ENCODE measurements around the gene SH2D4B. TPM values are rescaled to one million over a fixed set of nuclear protein-coding genes. Genes with fewer than 3 reads are reported as not detected.

Gene SH2D4B
- total and polyA plus RNA-seq, 2 of the 13 experiments (the other 11 are each of a cell fraction or from before 2014, with no cell fraction given) = not detected

DNA sequence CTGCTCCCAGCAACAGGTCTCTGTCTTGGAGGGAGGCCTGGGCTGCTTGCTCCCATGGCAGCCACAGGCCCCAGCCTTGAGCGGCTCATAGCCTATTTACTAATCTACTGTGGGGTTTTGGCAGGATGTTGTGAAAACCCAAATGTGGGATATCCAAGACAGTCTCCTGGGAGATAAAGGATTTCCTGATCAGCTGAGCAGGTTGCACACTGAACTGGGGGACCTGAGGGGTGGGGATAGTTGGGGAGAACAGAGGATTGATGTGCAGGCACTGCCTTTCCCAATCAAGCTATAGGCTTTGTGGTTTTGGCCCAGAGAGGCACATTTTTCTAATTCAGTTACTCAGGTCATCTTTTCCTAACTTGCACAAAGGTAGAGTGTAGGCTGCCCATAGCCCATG is 92.6 kb downstream of the SH2D4B start:
- intact Hi-C loops (cut with micrococcal nuclease; ENCODE audit: unreplicated experiment) (no loop called here), in situ Hi-C loops (cut with HindIII; ENCODE audit: extremely low pct_ligation_motif_present, low pct_unique_long_range_greater_than_20kb) (no loop called here)
- CTCF ChIA-PET (ENCODE audit: low intra/inter-chr PET ratio, low total read pairs) = no interaction called here
- no TSS peak for BruUV-seq (replicated peaks)
- no peak overlapping the region for H3K4me3 ChIP-seq (replicated peaks in 1 of 3; ENCODE audit: insufficient read depth in 1 of 3, low read depth in 2 of 3, low read length in 3 of 3)
- FAIRE-seq (no peak), ATAC-seq (no peak), DNase-seq (ENCODE audit: low spot score) (no peak)
- no peaks in the 10 kb centered on the region for H3K9me3 ChIP-seq (ENCODE audit: low read length)
- POLR2A ChIA-PET = no interaction called here
- no peaks in the 10 kb centered on the region for H4K20me1 ChIP-seq (ENCODE audit: insufficient read depth, low read length)
- H2AFZ ChIP-seq (ENCODE audit: low read length) = no peak overlapping the region
- H3K27ac ChIP-seq (ENCODE audit: extremely low read length, insufficient read depth, low read length) = no peak overlapping the region
- H3K36me3 ChIP-seq (replicated peaks in 1 of 2; ENCODE audit: control insufficient read depth in 1 of 2, insufficient read depth in 2 of 2, low read length in 2 of 2) = no peaks in the 10 kb centered on the region
- H3K4me2 ChIP-seq (ENCODE audit: low read depth, low read length) = no peak overlapping the region
- no CpG with 5 or more reads among the region's 1 CpG for WGBS (ENCODE audit: low lambda C conversion rate)
- peaks cover 0 to 10% of the 10 kb centered on the region in 2 experiments; a peak in 2 of 5 replicates for H3K27me3 ChIP-seq (ENCODE audit: control insufficient read depth in 1 of 2, insufficient read depth in 2 of 2, low read length in 2 of 2)
- H3K79me2 ChIP-seq (ENCODE audit: insufficient read depth, low read length) = no peaks in the 10 kb centered on the region
- no peak overlapping the region for H3K9ac ChIP-seq (ENCODE audit: insufficient read depth, low read depth, low read length)
- H3K4me1 ChIP-seq (ENCODE audit: insufficient read depth, low read length) = no peaks in the 10 kb centered on the region
- TF ChIP-seq, protein P1, sequence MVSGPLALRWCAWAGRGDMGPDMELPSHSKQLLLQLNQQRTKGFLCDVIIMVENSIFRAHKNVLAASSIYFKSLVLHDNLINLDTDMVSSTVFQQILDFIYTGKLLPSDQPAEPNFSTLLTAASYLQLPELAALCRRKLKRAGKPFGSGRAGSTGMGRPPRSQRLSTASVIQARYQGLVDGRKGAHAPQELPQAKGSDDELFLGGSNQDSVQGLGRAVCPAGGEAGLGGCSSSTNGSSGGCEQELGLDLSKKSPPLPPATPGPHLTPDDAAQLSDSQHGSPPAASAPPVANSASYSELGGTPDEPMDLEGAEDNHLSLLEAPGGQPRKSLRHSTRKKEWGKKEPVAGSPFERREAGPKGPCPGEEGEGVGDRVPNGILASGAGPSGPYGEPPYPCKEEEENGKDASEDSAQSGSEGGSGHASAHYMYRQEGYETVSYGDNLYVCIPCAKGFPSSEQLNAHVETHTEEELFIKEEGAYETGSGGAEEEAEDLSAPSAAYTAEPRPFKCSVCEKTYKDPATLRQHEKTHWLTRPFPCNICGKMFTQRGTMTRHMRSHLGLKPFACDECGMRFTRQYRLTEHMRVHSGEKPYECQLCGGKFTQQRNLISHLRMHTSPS (CRISPR knock-in tag; IDR thresholded peaks at IDR 0.05; ENCODE audit: low read depth) = no peak
- TF ChIP-seq KDM6A (CRISPR knock-in tag; IDR thresholded peaks at IDR 0.05; ENCODE audit: low read depth) (no peak), KDM2A (CRISPR knock-in tag; IDR thresholded peaks at IDR 0.05; ENCODE audit: borderline replicate concordance, low read depth) (no peak), SSRP1 (CRISPR knock-in tag; IDR thresholded peaks at IDR 0.05) (no peak)

DNA sequence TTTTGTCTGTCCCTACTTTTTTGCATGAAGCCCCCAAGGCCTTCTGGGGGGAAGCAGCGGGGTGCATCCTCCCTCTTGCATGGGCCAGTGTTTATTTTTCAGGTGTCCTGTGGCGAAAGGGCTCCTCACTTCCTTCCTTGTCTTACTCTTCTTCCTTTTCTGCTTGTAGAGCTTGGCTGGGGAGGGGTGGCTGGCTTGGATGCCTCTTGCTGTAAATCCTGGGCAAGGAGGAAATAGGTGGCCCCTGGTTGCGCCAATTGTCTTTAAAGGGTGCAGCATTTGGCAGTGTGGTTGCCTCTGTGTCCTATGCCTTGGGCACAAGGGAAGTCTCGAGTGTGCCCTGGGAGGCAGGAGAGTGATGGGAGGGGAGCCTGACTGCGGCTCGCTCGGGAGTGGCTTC is 95.0 kb downstream of the SH2D4B start:
- DNase-seq (ENCODE audit: low spot score) = no peak
- Histone ChIP-seq H3K27ac (ENCODE audit: extremely low read length, insufficient read depth, low read length) (no peak overlapping the region), H2AFZ (ENCODE audit: low read length) (no peak overlapping the region), H3K36me3 (replicated peaks in 1 of 2; ENCODE audit: control insufficient read depth in 1 of 2, insufficient read depth in 2 of 2, low read length in 2 of 2) (no peaks in the 10 kb centered on the region), H3K9ac (ENCODE audit: insufficient read depth, low read depth, low read length) (no peak overlapping the region), H3K79me2 (ENCODE audit: insufficient read depth, low read length) (no peaks in the 10 kb centered on the region), H3K4me3 (replicated peaks in 1 of 3; ENCODE audit: insufficient read depth in 1 of 3, low read depth in 2 of 3, low read length in 3 of 3) (no peak overlapping the region), H3K27me3 (ENCODE audit: control insufficient read depth in 1 of 2, insufficient read depth in 2 of 2, low read length in 2 of 2) (peaks cover 0 to 3% of the 10 kb centered on the region in 2 experiments; a peak in 1 of 5 replicates), H4K20me1 (ENCODE audit: insufficient read depth, low read length) (no peaks in the 10 kb centered on the region), H3K4me2 (ENCODE audit: low read depth, low read length) (no peak overlapping the region), H3K9me3 (ENCODE audit: low read length) (no peaks in the 10 kb centered on the region), H3K4me1 (ENCODE audit: insufficient read depth, low read length) (no peaks in the 10 kb centered on the region)
- FAIRE-seq = no peak
- 29% methylated on average over 7 of the region's 7 CpGs for WGBS (ENCODE audit: low lambda C conversion rate)
- intact Hi-C loops (cut with micrococcal nuclease; ENCODE audit: unreplicated experiment) (no loop called here), in situ Hi-C loops (cut with HindIII; ENCODE audit: extremely low pct_ligation_motif_present, low pct_unique_long_range_greater_than_20kb) (no loop called here)
- ChIA-PET CTCF (ENCODE audit: low intra/inter-chr PET ratio, low total read pairs) (no interaction called here), POLR2A (no interaction called here)
- TF ChIP-seq THYN1 (CRISPR knock-in tag; IDR thresholded peaks at IDR 0.05; ENCODE audit: borderline replicate concordance, low read depth) (no peak), CENPX (CRISPR knock-in tag; IDR thresholded peaks at IDR 0.05) (no peak), ZNF672 (CRISPR knock-in tag; IDR thresholded peaks at IDR 0.05) (no peak), ZBTB20 (CRISPR knock-in tag; IDR thresholded peaks at IDR 0.05; ENCODE audit: borderline replicate concordance, low read depth) (no peak), NR2F6 (IDR thresholded peaks at IDR 0.05) (no peak), NR2F6 (CRISPR knock-in tag; IDR thresholded peaks at IDR 0.05) (no peak), ZNF550 (CRISPR knock-in tag; IDR thresholded peaks at IDR 0.05; ENCODE audit: borderline replicate concordance) (no peak), DMAP1 (CRISPR knock-in tag; IDR thresholded peaks at IDR 0.05) (no peak), ZNF446 (CRISPR knock-in tag; IDR thresholded peaks at IDR 0.05) (no peak)
- TF ChIP-seq, protein P2, sequence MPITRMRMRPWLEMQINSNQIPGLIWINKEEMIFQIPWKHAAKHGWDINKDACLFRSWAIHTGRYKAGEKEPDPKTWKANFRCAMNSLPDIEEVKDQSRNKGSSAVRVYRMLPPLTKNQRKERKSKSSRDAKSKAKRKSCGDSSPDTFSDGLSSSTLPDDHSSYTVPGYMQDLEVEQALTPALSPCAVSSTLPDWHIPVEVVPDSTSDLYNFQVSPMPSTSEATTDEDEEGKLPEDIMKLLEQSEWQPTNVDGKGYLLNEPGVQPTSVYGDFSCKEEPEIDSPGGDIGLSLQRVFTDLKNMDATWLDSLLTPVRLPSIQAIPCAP (CRISPR knock-in tag; IDR thresholded peaks at IDR 0.05; ENCODE audit: low read depth) = no peak
- TF ChIP-seq, protein P3, sequence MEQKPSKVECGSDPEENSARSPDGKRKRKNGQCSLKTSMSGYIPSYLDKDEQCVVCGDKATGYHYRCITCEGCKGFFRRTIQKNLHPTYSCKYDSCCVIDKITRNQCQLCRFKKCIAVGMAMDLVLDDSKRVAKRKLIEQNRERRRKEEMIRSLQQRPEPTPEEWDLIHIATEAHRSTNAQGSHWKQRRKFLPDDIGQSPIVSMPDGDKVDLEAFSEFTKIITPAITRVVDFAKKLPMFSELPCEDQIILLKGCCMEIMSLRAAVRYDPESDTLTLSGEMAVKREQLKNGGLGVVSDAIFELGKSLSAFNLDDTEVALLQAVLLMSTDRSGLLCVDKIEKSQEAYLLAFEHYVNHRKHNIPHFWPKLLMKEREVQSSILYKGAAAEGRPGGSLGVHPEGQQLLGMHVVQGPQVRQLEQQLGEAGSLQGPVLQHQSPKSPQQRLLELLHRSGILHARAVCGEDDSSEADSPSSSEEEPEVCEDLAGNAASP (CRISPR knock-in tag; IDR thresholded peaks at IDR 0.05; ENCODE audit: borderline replicate concordance) = no peak
- TF ChIP-seq, protein P4, sequence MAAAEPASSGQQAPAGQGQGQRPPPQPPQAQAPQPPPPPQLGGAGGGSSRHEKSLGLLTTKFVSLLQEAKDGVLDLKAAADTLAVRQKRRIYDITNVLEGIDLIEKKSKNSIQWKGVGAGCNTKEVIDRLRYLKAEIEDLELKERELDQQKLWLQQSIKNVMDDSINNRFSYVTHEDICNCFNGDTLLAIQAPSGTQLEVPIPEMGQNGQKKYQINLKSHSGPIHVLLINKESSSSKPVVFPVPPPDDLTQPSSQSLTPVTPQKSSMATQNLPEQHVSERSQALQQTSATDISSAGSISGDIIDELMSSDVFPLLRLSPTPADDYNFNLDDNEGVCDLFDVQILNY (CRISPR knock-in tag; conservative IDR thresholded peaks at IDR 0.05) = no peak
- ATAC-seq = no peak
- no TSS peak for BruUV-seq (replicated peaks)

Measured in HepG2 (cell line).